ENCODE data around the gene CCM2L.

Gene CCM2L

DNA sequence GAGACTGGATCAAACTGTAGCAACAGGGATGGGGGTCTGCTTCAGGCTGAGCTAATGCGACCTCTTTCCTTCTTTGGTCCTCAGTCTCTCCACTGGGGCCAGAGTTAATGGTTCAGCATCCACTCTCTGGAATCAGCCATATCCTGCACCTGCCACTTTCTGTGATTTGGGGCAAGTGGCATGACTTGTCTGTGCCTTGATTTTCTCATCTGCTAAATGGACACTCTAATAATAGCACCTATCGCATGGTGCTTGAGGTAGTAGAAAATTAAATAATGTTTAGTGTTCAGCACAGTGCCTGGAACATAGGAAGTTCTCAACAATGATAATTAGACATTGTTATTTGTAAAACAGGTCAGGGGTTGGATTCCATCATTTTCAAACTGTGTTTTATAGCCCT is 35.9 kb upstream of the CCM2L start:
- H3K27ac ChIP-seq = no peak overlapping the region

DNA sequence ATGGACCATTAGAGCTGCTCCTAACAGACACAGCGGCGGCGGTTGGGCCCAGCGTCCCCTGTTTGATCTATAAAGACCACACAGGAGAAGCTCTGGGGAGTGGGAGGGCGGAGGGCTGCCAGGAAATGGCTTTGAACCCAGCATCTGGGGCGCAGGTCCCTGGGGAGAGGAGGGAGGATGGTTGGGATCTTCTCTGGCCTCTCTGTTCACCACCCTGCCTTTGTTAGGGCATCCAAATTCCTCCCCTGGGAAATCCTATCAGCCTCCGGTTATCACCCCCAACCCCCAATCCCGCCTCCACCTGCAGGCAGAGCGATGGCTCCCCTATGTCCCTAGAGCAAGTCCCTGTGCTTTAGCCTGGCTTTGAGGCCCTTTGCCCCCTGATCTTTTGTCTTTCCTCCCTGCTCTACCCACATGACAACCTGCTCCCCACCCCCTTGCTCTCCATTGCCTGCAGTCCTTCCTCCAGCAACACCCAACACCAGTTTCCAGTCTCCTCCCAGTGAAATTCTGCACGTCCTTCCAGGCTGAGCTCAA is 35.2 kb upstream of the CCM2L start:
- no peak overlapping the region for H3K4me3 ChIP-seq
- no peak overlapping the region for H3K9ac ChIP-seq (ENCODE audit: insufficient read length)
- H3K36me3 ChIP-seq (ENCODE audit: insufficient read depth, low read length) = no peaks in the 10 kb centered on the region
- H3K9me3 ChIP-seq (ENCODE audit: low read depth, low read length) = no peaks in the 10 kb centered on the region
- DNase-seq (ENCODE audit: low read depth, low spot score) = no peak
- TF ChIP-seq FOXP2 (optimal IDR thresholded peaks at IDR 0.05; ENCODE audit: control extremely low read depth, extremely low read length, insufficient read depth) = no peak
- TF ChIP-seq POLR2AphosphoS5 (IDR thresholded peaks at IDR 0.05; ENCODE audit: borderline replicate concordance, low read depth, low read length) = no peak
- TF ChIP-seq EZH2 (IDR thresholded peaks at IDR 0.05) = no peak
- H3K27ac ChIP-seq = no peak overlapping the region

More for the DNA sequence above, 35.9 kb upstream of the CCM2L start:
- H3K4me3 ChIP-seq = no peak overlapping the region
- no peaks in the 10 kb centered on the region for H3K9me3 ChIP-seq (ENCODE audit: low read depth, low read length)
- H3K36me3 ChIP-seq (ENCODE audit: insufficient read depth, low read length) = no peaks in the 10 kb centered on the region
- DNase-seq (ENCODE audit: low read depth, low spot score) = no peak
- no peak for TF ChIP-seq EZH2 (IDR thresholded peaks at IDR 0.05)
- TF ChIP-seq FOXP2 (optimal IDR thresholded peaks at IDR 0.05; ENCODE audit: control extremely low read depth, extremely low read length, insufficient read depth) = no peak
- no peak for TF ChIP-seq POLR2AphosphoS5 (IDR thresholded peaks at IDR 0.05; ENCODE audit: borderline replicate concordance, low read depth, low read length)
- no peak overlapping the region for H3K9ac ChIP-seq (ENCODE audit: insufficient read length)

DNA sequence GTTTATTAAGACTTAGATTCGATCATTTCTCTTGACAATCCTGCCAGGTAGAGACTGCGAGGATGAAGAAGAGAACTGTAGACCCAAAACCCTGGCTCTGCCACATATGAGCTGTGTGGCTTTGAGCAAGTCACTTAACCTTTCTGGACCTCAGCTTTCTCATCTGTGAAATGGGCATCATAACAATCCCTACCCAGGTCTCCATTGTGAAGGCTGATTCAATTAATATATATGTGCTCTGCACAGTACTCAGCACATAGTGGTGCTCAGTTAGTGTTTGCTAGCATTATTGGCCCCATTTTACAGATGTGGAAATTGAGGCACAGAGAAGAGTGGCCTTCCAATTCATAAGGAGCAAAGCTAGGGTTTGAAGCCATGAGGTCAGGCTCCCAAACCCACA is 34.4 kb upstream of the CCM2L start:
- no peak overlapping the region for H3K27ac ChIP-seq
- H3K36me3 ChIP-seq (ENCODE audit: insufficient read depth, low read length) = no peaks in the 10 kb centered on the region
- no peak overlapping the region for H3K9ac ChIP-seq (ENCODE audit: insufficient read length)
- no peak for TF ChIP-seq POLR2AphosphoS5 (IDR thresholded peaks at IDR 0.05; ENCODE audit: borderline replicate concordance, low read depth, low read length)
- TF ChIP-seq FOXP2 (optimal IDR thresholded peaks at IDR 0.05; ENCODE audit: control extremely low read depth, extremely low read length, insufficient read depth) = no peak
- no peak for TF ChIP-seq EZH2 (IDR thresholded peaks at IDR 0.05)
- H3K9me3 ChIP-seq (ENCODE audit: low read depth, low read length) = no peaks in the 10 kb centered on the region
- no peak for DNase-seq (ENCODE audit: low read depth, low spot score)
- H3K4me3 ChIP-seq = no peak overlapping the region

DNA sequence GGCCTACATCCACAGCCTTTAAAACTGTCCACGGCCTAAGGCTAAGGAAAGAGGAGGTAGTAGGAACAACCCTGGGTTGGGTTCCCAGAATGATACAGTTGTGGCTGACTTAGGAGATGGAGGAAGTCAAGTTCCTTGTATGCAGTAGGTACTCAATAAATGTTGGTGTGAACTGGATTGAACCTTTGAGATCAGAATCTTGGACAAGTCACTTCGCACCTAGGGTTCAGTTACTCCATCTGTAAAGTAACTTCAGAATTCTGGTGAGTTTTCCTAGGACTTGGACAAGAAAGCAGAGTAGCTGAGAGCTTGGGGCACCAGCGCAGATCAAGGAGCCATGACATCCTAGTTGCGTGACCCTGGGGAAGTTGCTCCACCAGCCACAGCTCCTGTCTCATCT is 33.2 kb upstream of the CCM2L start:
- Histone ChIP-seq H3K9me3 (ENCODE audit: low read depth, low read length) (no peaks in the 10 kb centered on the region), H3K36me3 (ENCODE audit: insufficient read depth, low read length) (no peaks in the 10 kb centered on the region), H3K4me3 (no peak overlapping the region), H3K27ac (no peak overlapping the region), H3K9ac (ENCODE audit: insufficient read length) (no peak overlapping the region)
- TF ChIP-seq EZH2 (IDR thresholded peaks at IDR 0.05) (no peak), POLR2AphosphoS5 (IDR thresholded peaks at IDR 0.05; ENCODE audit: borderline replicate concordance, low read depth, low read length) (no peak), FOXP2 (optimal IDR thresholded peaks at IDR 0.05; ENCODE audit: control extremely low read depth, extremely low read length, insufficient read depth) (no peak)
- no peak for DNase-seq (ENCODE audit: low read depth, low spot score)

DNA sequence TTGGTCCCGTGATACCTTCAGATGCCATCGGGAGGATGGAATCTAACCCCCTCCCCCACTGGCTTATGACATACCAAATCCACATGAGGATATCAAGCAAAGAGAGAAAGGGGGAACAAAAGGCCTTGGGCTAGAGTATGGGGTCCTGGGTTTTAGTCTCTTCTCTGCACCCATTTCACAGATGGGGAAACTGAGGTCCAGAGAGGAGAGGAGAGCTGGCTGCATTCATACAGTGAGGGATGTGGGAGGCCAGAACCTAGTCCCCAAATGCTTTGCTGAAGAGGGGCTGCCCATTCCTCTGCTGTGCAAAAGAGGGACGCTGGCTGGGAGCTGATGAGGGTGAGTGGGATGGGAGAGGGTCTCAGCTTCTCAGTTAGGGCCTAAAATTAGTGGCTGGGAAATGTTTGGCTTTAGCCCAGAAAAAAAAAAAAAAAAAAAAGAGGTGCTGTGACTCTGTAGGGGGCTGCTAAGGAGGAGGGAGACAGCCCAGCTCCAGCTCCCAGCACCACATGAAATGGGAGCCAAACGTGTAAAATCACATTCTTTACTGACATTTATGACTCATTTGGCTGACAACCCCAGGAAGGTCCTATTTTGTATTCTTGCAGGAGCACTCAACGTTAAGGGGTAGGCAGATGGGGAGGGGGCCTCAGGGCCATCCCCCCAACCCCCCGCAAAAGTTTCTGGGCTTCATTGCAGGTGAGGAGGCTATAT is 30.4 kb upstream of the CCM2L start:
- DNase-seq (ENCODE audit: low read depth, low spot score) = no peak
- H3K9me3 ChIP-seq (ENCODE audit: low read depth, low read length) = no peaks in the 10 kb centered on the region
- no peak overlapping the region for H3K4me3 ChIP-seq
- no peak for TF ChIP-seq EZH2 (IDR thresholded peaks at IDR 0.05)
- no peak for TF ChIP-seq FOXP2 (optimal IDR thresholded peaks at IDR 0.05; ENCODE audit: control extremely low read depth, extremely low read length, insufficient read depth)
- TF ChIP-seq POLR2AphosphoS5 (IDR thresholded peaks at IDR 0.05; ENCODE audit: borderline replicate concordance, low read depth, low read length) = no peak
- no peak overlapping the region for H3K27ac ChIP-seq
- no peak overlapping the region for H3K9ac ChIP-seq (ENCODE audit: insufficient read length)
- no peaks in the 10 kb centered on the region for H3K36me3 ChIP-seq (ENCODE audit: insufficient read depth, low read length)

DNA sequence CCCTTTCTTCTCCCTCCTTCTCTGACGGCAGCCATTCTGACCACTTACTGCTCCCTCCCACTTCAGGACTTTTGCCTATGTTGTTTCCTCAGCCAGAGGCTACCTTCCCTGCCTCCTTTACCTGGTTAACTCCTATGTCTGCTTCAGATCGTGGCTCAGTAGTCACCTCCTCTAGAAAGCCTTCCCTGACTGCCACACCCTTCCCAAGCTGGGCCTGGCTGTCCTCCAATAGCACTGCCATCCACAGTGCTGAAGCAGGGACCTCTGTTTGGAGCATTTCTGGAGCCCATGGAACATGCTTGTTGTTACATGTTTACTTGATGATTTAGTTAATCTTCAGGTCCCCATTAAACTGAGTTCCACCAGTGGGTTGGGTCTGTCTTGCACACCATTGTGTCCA is 28.5 kb upstream of the CCM2L start:
- no peak for DNase-seq (ENCODE audit: low read depth, low spot score)
- TF ChIP-seq POLR2AphosphoS5 (IDR thresholded peaks at IDR 0.05; ENCODE audit: borderline replicate concordance, low read depth, low read length) = no peak
- no peak for TF ChIP-seq EZH2 (IDR thresholded peaks at IDR 0.05)
- no peak for TF ChIP-seq FOXP2 (optimal IDR thresholded peaks at IDR 0.05; ENCODE audit: control extremely low read depth, extremely low read length, insufficient read depth)
- Histone ChIP-seq H3K36me3 (ENCODE audit: insufficient read depth, low read length) (no peaks in the 10 kb centered on the region), H3K4me3 (no peak overlapping the region), H3K9me3 (ENCODE audit: low read depth, low read length) (no peaks in the 10 kb centered on the region), H3K27ac (no peak overlapping the region), H3K9ac (ENCODE audit: insufficient read length) (no peak overlapping the region)

DNA sequence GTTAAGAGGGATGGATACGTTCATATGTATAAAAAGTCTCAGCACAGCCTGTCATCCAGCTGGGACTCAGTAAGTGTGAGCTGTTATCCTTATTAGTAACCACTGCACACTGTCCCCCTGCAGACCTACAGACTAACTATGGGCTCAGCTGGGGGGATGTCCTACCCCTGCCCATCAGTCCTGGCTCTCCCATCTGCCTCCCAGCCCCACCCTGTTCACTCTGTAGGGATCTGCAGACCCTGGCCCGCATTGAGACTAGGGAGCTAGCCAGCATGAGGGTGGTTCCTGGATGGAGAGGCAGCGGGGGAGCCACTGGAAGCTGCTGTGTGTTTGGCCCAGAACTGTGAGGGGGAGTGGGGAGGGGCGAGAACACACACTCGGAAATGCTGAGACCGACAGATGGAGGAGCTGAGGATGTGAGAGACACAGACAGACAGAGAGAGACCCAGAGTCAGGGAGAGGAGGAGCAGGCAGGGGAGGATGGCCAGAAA is 25.2 kb upstream of the CCM2L start:
- Histone ChIP-seq H3K36me3 (ENCODE audit: insufficient read depth, low read length) (no peaks in the 10 kb centered on the region), H3K9ac (ENCODE audit: insufficient read length) (no peak overlapping the region), H3K4me3 (no peak overlapping the region), H3K27ac (no peak overlapping the region), H3K9me3 (ENCODE audit: low read depth, low read length) (no peaks in the 10 kb centered on the region)
- no peak for DNase-seq (ENCODE audit: low read depth, low spot score)
- no peak for TF ChIP-seq EZH2 (IDR thresholded peaks at IDR 0.05)
- no peak for TF ChIP-seq FOXP2 (optimal IDR thresholded peaks at IDR 0.05; ENCODE audit: control extremely low read depth, extremely low read length, insufficient read depth)
- TF ChIP-seq POLR2AphosphoS5 (IDR thresholded peaks at IDR 0.05; ENCODE audit: borderline replicate concordance, low read depth, low read length) = no peak

DNA sequence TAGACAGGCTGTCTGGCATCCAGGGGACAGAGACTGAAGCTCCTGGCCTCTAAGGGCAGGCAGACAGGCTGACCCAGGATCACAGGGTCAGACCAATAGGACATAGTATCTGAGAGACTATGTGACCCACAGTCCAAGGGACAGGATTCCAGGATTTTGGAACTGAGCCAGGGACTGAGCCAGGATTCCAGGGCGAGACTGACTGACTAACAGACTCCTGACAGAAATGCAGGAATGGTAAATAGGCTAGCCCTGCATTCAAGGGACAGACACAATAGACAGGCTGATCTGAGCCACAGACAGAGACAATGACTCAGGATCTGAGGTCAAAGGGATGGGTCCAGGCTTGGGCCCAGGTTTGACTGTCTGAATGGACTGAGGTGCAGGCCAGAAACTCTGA is 22.5 kb upstream of the CCM2L start:
- no peak overlapping the region for H3K9ac ChIP-seq (ENCODE audit: insufficient read length)
- TF ChIP-seq EZH2 (IDR thresholded peaks at IDR 0.05) (no peak), FOXP2 (optimal IDR thresholded peaks at IDR 0.05; ENCODE audit: control extremely low read depth, extremely low read length, insufficient read depth) (no peak), POLR2AphosphoS5 (IDR thresholded peaks at IDR 0.05; ENCODE audit: borderline replicate concordance, low read depth, low read length) (no peak)
- H3K27ac ChIP-seq = no peak overlapping the region
- DNase-seq (ENCODE audit: low read depth, low spot score) = no peak
- H3K4me3 ChIP-seq = no peak overlapping the region
- no peaks in the 10 kb centered on the region for H3K9me3 ChIP-seq (ENCODE audit: low read depth, low read length)
- no peaks in the 10 kb centered on the region for H3K36me3 ChIP-seq (ENCODE audit: insufficient read depth, low read length)
